Mesenchymal stem cell (in vitro differentiated cells and primary cell): Measurements from ENCODE around the gene TNFSF8.
A peak's percentile ranks its signal among the peaks of the same experiment; 100 is the strongest.

Experiments
- DNase-seq: peaks from one replicate; pipeline ENCODE4 v3.0.0-alpha.2; 2013
- H2AFZ ChIP-seq: one replicate; pipeline ENCODE4 v1.6.1; 2013; ENCODE audit warnings: low read depth, mild to moderate bottlenecking, control low read depth, inconsistent platforms, low read length, moderate library complexity
- H2AK5ac ChIP-seq: 2 replicates; pipeline ENCODE4 v1.6.1; 2013; ENCODE audit warnings: low read length, moderate library complexity, mild to moderate bottlenecking, inconsistent platforms; ENCODE audit not compliant: severe bottlenecking
- H2BK120ac ChIP-seq: one replicate; pipeline ENCODE4 v1.6.1; 2013; ENCODE audit warnings: low read depth, mild to moderate bottlenecking, inconsistent platforms, low read length, moderate library complexity
- H2BK12ac ChIP-seq, 2 experiments: one replicate each; pipeline ENCODE4 v1.6.1; 2013; ENCODE audit warnings: inconsistent platforms in 2 of 2, low read length in 2 of 2, mild to moderate bottlenecking in 2 of 2, moderate library complexity in 2 of 2, control low read depth in 1 of 2
- H2BK15ac ChIP-seq: one replicate; pipeline ENCODE4 v1.6.1; 2013; ENCODE audit warnings: mild to moderate bottlenecking, low read depth, inconsistent platforms; ENCODE audit not compliant: poor library complexity, severe bottlenecking
- H2BK5ac ChIP-seq: 2 replicates; pipeline ENCODE4 v1.6.1; 2013; ENCODE audit warnings: low read depth, mild to moderate bottlenecking, low read length, control low read depth, inconsistent platforms; ENCODE audit not compliant: poor library complexity, severe bottlenecking
- H3K14ac ChIP-seq, 2 experiments: one replicate each; pipeline ENCODE4 v1.6.1; 2013; ENCODE audit warnings: inconsistent platforms in 2 of 2, low read length in 2 of 2, control low read depth in 1 of 2, mild to moderate bottlenecking in 1 of 2, moderate library complexity in 1 of 2
- H3K18ac ChIP-seq, 2 experiments: one replicate each; pipeline ENCODE4 v1.6.1; 2013; ENCODE audit warnings: inconsistent platforms in 2 of 2, low read length in 2 of 2, control low read depth in 1 of 2, low read depth in 1 of 2, mild to moderate bottlenecking in 1 of 2
- H3K23ac ChIP-seq, 2 experiments: one replicate each; pipeline ENCODE4 v1.6.1; 2013; ENCODE audit warnings: inconsistent platforms in 2 of 2, low read length in 2 of 2, mild to moderate bottlenecking in 2 of 2, moderate library complexity in 2 of 2, control low read depth in 1 of 2
- H3K27ac ChIP-seq: 2 replicates; pipeline ENCODE4 v1.5.1; 2013; ENCODE audit warnings: mild to moderate bottlenecking, moderate library complexity, low read length, control low read depth, inconsistent platforms; ENCODE audit not compliant: poor library complexity, severe bottlenecking
- H3K27me3 ChIP-seq, 2 experiments: 2 replicates each; pipeline versions ENCODE4 v1.6.1 to v1.7.0; 2013; ENCODE audit warnings: low read length in 2 of 2, mild to moderate bottlenecking in 2 of 2, moderate library complexity in 2 of 2, control low read depth in 1 of 2, inconsistent platforms in 1 of 2; ENCODE audit not compliant: control insufficient read depth in 1 of 2, insufficient read depth in 1 of 2
- H3K36me3 ChIP-seq, 2 experiments: 2 replicates each; pipeline versions ENCODE4 v1.6.1 to v1.7.0; 2013; ENCODE audit warnings: low read length in 2 of 2, control low read depth in 1 of 2, inconsistent platforms in 1 of 2, low read depth in 1 of 2, mild to moderate bottlenecking in 1 of 2; ENCODE audit not compliant: insufficient read depth in 2 of 2, control insufficient read depth in 1 of 2
- H3K4ac ChIP-seq, 2 experiments: one replicate each; pipeline ENCODE4 v1.6.1; 2013; ENCODE audit warnings: inconsistent platforms in 2 of 2, low read length in 2 of 2, mild to moderate bottlenecking in 2 of 2, moderate library complexity in 2 of 2, control low read depth in 1 of 2, low read depth in 1 of 2
- H3K4me1 ChIP-seq: 2 replicates; pipeline ENCODE4 v1.6.1; 2013; ENCODE audit warnings: low read depth, low read length, control low read depth; ENCODE audit not compliant: control insufficient read depth, insufficient read depth
- H3K4me2 ChIP-seq: 2 replicates; pipeline ENCODE4 v1.6.1; 2013; ENCODE audit warnings: low read length, mild to moderate bottlenecking, inconsistent platforms; ENCODE audit not compliant: poor library complexity, severe bottlenecking
- H3K4me3 ChIP-seq, 2 experiments: 2 replicates each; pipeline versions ENCODE4 v1.5.1 to v1.7.0; 2013; ENCODE audit warnings: low read length in 2 of 2, mild to moderate bottlenecking in 2 of 2, control low read depth in 1 of 2, low read depth in 1 of 2; ENCODE audit not compliant: insufficient read depth in 1 of 2
- H3K79me1 ChIP-seq: replicated peaks from 2 replicates; pipeline ENCODE4 v1.6.1; 2013; ENCODE audit warnings: mild to moderate bottlenecking, control low read depth, low read length, inconsistent platforms; ENCODE audit not compliant: poor library complexity, severe bottlenecking
- H3K9ac ChIP-seq: 2 replicates; pipeline ENCODE4 v1.7.0; 2013; ENCODE audit warnings: mild to moderate bottlenecking, low read length, moderate library complexity
- H3K9me3 ChIP-seq: 2 replicates; pipeline ENCODE4 v1.7.0; 2013; ENCODE audit warnings: mild to moderate bottlenecking, low read length; ENCODE audit not compliant: control insufficient read depth
- H4K8ac ChIP-seq: one replicate; pipeline ENCODE4 v1.6.1; 2013; ENCODE audit warnings: inconsistent platforms, mild to moderate bottlenecking, low read length, moderate library complexity
- H4K91ac ChIP-seq: one replicate; pipeline ENCODE4 v1.6.1; 2013; ENCODE audit warnings: mild to moderate bottlenecking, low read length, inconsistent platforms
- WGBS: methylation state at CpG from one replicate; pipeline ENCODE4 v1.1.7; 2013; ENCODE audit warnings: mixed read lengths; 5-methylcytosine and 5-hydroxymethylcytosine counted together

The TNFSF8 gene

DNA sequence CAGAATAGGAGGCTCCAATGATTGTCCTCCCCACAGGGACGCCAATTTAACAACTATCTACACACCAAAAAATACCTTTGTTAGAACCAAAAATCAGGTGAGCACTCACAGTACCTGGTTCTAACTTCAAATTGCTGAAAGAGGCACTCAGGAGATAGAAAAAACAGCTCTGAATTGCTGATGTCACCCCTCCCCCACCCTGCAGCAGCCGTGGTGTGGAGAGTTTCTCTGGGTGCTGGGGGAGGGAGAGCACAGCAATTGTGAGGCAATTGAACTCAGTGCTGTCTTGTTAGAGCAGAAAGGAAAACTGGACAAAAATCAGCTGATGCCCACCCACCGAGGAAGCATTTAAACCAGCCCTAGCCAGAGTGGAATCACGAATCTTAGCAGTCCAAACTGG, 41.8 kb downstream of the TNFSF8 start:
- H3K23ac ChIP-seq = no peak overlapping the region
- H2AK5ac ChIP-seq = no peak overlapping the region
- H2AFZ ChIP-seq = no peak overlapping the region
- peak overlapping the region; percentile 30 to 37 for H3K18ac ChIP-seq
- H3K79me1 ChIP-seq = no peaks in the 10 kb centered on the region
- H2BK5ac ChIP-seq = no peak overlapping the region
- H4K91ac ChIP-seq = peak overlapping the region; percentile 47
- WGBS = 58% methylated on average over 4 of the region's 4 CpGs
- H3K4me2 ChIP-seq = no peak overlapping the region
- peaks cover 14% of the 10 kb centered on the region for H3K9me3 ChIP-seq
- peak overlapping the region; percentile 52 for H4K8ac ChIP-seq
- H3K4me1 ChIP-seq = peaks cover 5% of the 10 kb centered on the region
- H3K9ac ChIP-seq = no peak overlapping the region
- no peak overlapping the region for H2BK120ac ChIP-seq
- H3K4me3 ChIP-seq = no peak overlapping the region
- no peak overlapping the region for H2BK15ac ChIP-seq
- DNase-seq = peak; percentile 24
- no peak overlapping the region for H3K4ac ChIP-seq
- H2BK12ac ChIP-seq = peak overlapping the region; percentile 32 to 83
- H3K14ac ChIP-seq = no peak overlapping the region
- no peaks in the 10 kb centered on the region for H3K36me3 ChIP-seq
- no peak overlapping the region for H3K27ac ChIP-seq
- no peaks in the 10 kb centered on the region for H3K27me3 ChIP-seq

DNA sequence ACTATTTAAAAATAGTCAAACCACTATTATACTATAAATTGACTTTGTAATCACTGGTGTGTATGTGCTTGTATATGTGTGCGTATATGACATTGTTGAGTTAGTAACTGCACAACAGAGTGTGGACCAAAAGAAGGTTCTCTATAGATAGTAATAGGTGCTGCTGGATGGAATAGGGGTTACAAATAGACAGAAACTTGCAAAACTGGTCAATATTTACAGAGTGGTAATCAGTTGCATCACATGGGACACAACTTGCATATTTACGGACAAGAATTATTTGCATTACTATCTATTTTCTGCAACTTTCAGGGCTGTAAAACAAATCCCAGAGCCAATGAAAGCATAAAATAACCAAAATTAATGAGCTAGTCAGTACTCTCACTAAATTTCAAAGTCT, 42.4 kb downstream of the TNFSF8 start:
- peaks cover 15% of the 10 kb centered on the region for H3K9me3 ChIP-seq
- WGBS = 100% methylated on average over 2 of the region's 2 CpGs
- no peak overlapping the region for H2BK12ac ChIP-seq
- H3K14ac ChIP-seq = no peak overlapping the region
- no peak overlapping the region for H4K8ac ChIP-seq
- H3K27me3 ChIP-seq = no peaks in the 10 kb centered on the region
- no peak overlapping the region for H3K18ac ChIP-seq
- no peaks in the 10 kb centered on the region for H3K79me1 ChIP-seq
- no peak overlapping the region for H2BK5ac ChIP-seq
- H3K4me1 ChIP-seq = peaks cover 5% of the 10 kb centered on the region
- H3K4me2 ChIP-seq = no peak overlapping the region
- no peak overlapping the region for H2AK5ac ChIP-seq
- H3K36me3 ChIP-seq = no peaks in the 10 kb centered on the region
- DNase-seq = no peak
- H3K23ac ChIP-seq = no peak overlapping the region
- no peak overlapping the region for H2BK15ac ChIP-seq
- no peak overlapping the region for H3K9ac ChIP-seq
- no peak overlapping the region for H4K91ac ChIP-seq
- no peak overlapping the region for H2AFZ ChIP-seq
- no peak overlapping the region for H3K4ac ChIP-seq
- H3K4me3 ChIP-seq = no peak overlapping the region
- no peak overlapping the region for H3K27ac ChIP-seq
- H2BK120ac ChIP-seq = no peak overlapping the region

DNA sequence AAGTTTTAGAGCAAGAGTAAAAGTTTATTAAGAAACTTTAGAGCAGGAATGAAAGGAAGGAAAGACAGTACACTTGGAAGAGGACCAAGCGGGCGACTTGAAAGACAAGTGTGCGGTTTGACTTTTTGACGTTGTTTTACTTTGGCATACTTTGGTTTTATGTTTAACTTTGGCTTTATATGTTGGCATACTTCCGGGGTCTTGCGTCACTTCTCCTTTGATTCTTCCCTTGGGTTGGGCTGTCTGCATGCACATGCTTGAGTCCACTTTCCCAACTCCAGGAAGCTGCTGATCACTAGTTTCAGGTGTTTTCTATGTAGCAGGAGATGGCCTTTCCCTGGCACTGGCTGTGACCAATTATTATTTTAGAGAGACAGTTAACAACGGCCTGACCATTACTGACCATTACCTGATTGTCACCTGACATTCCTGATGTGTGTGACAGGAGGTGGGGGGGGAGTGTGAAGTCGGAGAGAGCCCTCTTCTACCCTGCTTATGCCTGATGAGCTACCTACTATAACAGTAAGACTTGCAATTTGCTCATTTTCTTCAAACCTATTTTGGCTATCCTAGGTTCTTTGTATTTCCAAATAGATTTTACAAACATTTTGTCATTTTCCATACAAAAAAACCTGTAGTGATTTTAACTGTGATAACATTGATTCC, 45.5 kb downstream of the TNFSF8 start:
- Histone ChIP-seq H4K8ac (no peak overlapping the region), H3K4me2 (no peak overlapping the region), H3K36me3 (no peaks in the 10 kb centered on the region), H2BK15ac (no peak overlapping the region), H3K4me1 (peaks cover 5% of the 10 kb centered on the region), H2AFZ (no peak overlapping the region), H3K14ac (no peak overlapping the region), H3K18ac (no peak overlapping the region), H3K79me1 (no peaks in the 10 kb centered on the region), H3K27me3 (no peaks in the 10 kb centered on the region), H2BK5ac (no peak overlapping the region), H2BK120ac (no peak overlapping the region), H2AK5ac (peak overlapping the region; percentile 26), H3K4me3 (no peak overlapping the region), H3K4ac (no peak overlapping the region), H3K23ac (no peak overlapping the region), H3K9ac (no peak overlapping the region), H4K91ac (no peak overlapping the region), H3K27ac (peak overlapping the region; percentile 49), H3K9me3 (peaks cover 15% of the 10 kb centered on the region), H2BK12ac (no peak overlapping the region)
- WGBS = 93% methylated on average over 6 of the region's 8 CpGs
- DNase-seq = peak; percentile 42

DNA sequence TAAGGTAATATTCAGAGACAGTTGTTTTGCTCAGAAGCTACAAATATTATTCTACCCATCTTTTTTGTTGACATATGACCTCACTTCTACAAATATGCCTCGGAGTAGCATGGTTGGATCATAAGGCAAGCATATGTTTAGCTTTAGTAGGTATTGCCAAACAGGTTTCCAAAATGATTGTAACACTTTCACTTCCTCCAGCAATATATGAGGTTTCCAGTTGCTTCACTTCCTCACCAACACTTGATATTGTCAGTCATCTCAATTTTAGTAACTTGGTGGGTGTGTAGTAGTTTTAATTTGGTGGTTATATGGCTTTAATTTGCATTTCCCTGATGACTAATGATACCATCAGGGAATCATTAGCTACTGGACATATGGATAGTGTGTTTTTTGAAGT, 46.7 kb downstream of the TNFSF8 start:
- H2BK15ac ChIP-seq = no peak overlapping the region
- H3K9ac ChIP-seq = no peak overlapping the region
- H3K27ac ChIP-seq = no peak overlapping the region
- no peak overlapping the region for H3K4ac ChIP-seq
- no peak overlapping the region for H3K23ac ChIP-seq
- H3K4me3 ChIP-seq = no peak overlapping the region
- no peak overlapping the region for H2BK120ac ChIP-seq
- H2BK5ac ChIP-seq = no peak overlapping the region
- no peak overlapping the region for H3K4me2 ChIP-seq
- H4K8ac ChIP-seq = no peak overlapping the region
- peaks cover 15% of the 10 kb centered on the region for H3K9me3 ChIP-seq
- H3K18ac ChIP-seq = no peak overlapping the region
- H4K91ac ChIP-seq = no peak overlapping the region
- H2AK5ac ChIP-seq = no peak overlapping the region
- no peaks in the 10 kb centered on the region for H3K36me3 ChIP-seq
- WGBS = no CpG with 5 or more reads among the region's 1 CpG
- H3K14ac ChIP-seq = no peak overlapping the region
- no peak overlapping the region for H2AFZ ChIP-seq
- peaks cover 3% of the 10 kb centered on the region for H3K4me1 ChIP-seq
- no peaks in the 10 kb centered on the region for H3K79me1 ChIP-seq
- H2BK12ac ChIP-seq = no peak overlapping the region
- DNase-seq = no peak
- H3K27me3 ChIP-seq = no peaks in the 10 kb centered on the region
